ENCODE data around the gene PMFBP1. TPM values are rescaled to one million over a fixed set of nuclear protein-coding genes. Genes with fewer than 3 reads are reported as not detected.

The PMFBP1 gene
- total RNA-seq, 1 experiment from 2014 or later: 0.11 TPM

Other genes starting within 250 kb of the PMFBP1 start
- gene PKD1L3, start 171.8 kb downstream of the PMFBP1 start, total RNA-seq (2014; rRNA removed): 0.06 TPM in 1 of 2 replicates, not detected in the other
- 5.3 and 7.6 TPM in 2 replicates for gene DHODH, start 163.4 kb downstream of the PMFBP1 start, total RNA-seq (2014; rRNA removed)
- not detected in 2 replicates for gene HP, start 117.7 kb downstream of the PMFBP1 start, total RNA-seq (2014; rRNA removed)
- gene HPR, start 108.9 kb downstream of the PMFBP1 start, total RNA-seq (2014; rRNA removed): not detected in 2 replicates
- gene TXNL4B, start 78.5 kb downstream of the PMFBP1 start, total RNA-seq (2014; rRNA removed): 8.1 and 10.3 TPM in 2 replicates
- 36.5 and 46.3 TPM in 2 replicates for gene DHX38, start 78.3 kb downstream of the PMFBP1 start, total RNA-seq (2014; rRNA removed)